ENCODE measurements around the gene CEP135. TPM values are rescaled to one million over a fixed set of nuclear protein-coding genes. Genes with fewer than 3 reads are reported as not detected.

CEP135 gene
- total RNA-seq, 1 experiment from 2014 or later: 13.9 TPM

GRCh38 chr4:56055027-56055977 is 106.6 kb downstream of the CEP135 start:
- Histone ChIP-seq H3K4ac (ENCODE audit: low read depth, low read length) (no peak overlapping the region), H3K56ac (ENCODE audit: insufficient read length, low read depth, low read length) (no peak overlapping the region), H3K23me2 (ENCODE audit: insufficient read length, low read depth, low read length, poor library complexity, severe bottlenecking) (no peaks in the 10 kb centered on the region), H2BK15ac (ENCODE audit: low read depth, low read length) (no peak overlapping the region), H2AFZ (ENCODE audit: low read length) (no peak overlapping the region), H3K23ac (ENCODE audit: insufficient read length, low read depth, low read length) (no peak overlapping the region), H3K27me3 (ENCODE audit: insufficient read depth, low read length) (no peaks in the 10 kb centered on the region), H4K8ac (replicated peaks; ENCODE audit: insufficient read length, low read depth, low read length) (no peak overlapping the region), H3K18ac (ENCODE audit: insufficient read length, low read depth, low read length) (no peak overlapping the region), H3K4me2 (ENCODE audit: insufficient read depth, insufficient read length, low read length) (no peak overlapping the region), H2BK20ac (ENCODE audit: low read depth, low read length, poor library complexity, severe bottlenecking) (no peak overlapping the region), H3K9ac (ENCODE audit: extremely low read depth, insufficient read length, low read length) (no peak overlapping the region), H3K79me2 (ENCODE audit: insufficient read depth, low read length) (no peaks in the 10 kb centered on the region; the same call in 1 of the 2 replicates), H4K5ac (ENCODE audit: insufficient read length, low read depth, low read length) (no peak overlapping the region), H2AK5ac (ENCODE audit: insufficient read length, low read length) (no peak overlapping the region), H4K20me1 (ENCODE audit: control insufficient read depth, insufficient read depth, insufficient read length) (no peaks in the 10 kb centered on the region), H3K4me1 (ENCODE audit: insufficient read depth, low read length) (peaks cover 9% of the 10 kb centered on the region), H3K9me3 (ENCODE audit: control insufficient read depth, low read depth, low read length) (no peaks in the 10 kb centered on the region), H3K14ac (ENCODE audit: insufficient read depth, low read length) (no peak overlapping the region), H2BK5ac (ENCODE audit: insufficient read length, low read length) (no peak overlapping the region), H4K91ac (ENCODE audit: insufficient read length, low read depth, low read length) (no peak overlapping the region), H3T11ph (ENCODE audit: low read length) (no peak overlapping the region), H3K27ac (ENCODE audit: insufficient read length, low read depth, low read length) (no peak overlapping the region), H2BK12ac (ENCODE audit: insufficient read length, low read depth, low read length) (no peak overlapping the region), H3K79me1 (ENCODE audit: insufficient read depth, low read depth, low read length, poor library complexity, severe bottlenecking) (peaks cover 6% of the 10 kb centered on the region), H2BK120ac (ENCODE audit: low read depth, low read length, poor library complexity, severe bottlenecking) (no peak overlapping the region)
- peaks cover 44 to 55% of the 10 kb centered on the region in 2 experiments for H3K4me1 Mint-ChIP-seq
- H3K4me3 Mint-ChIP-seq: no peak overlapping the region
- no peak for DNase-seq
- peaks cover 0 to 10% (median 0%) of the 10 kb centered on the region in 3 experiments; a peak in 4 of 7 replicates for H3K36me3 Mint-ChIP-seq (ENCODE audit: insufficient read depth in 1 of 3, low read depth in 3 of 3)
- TF ChIP-seq, protein P1, sequence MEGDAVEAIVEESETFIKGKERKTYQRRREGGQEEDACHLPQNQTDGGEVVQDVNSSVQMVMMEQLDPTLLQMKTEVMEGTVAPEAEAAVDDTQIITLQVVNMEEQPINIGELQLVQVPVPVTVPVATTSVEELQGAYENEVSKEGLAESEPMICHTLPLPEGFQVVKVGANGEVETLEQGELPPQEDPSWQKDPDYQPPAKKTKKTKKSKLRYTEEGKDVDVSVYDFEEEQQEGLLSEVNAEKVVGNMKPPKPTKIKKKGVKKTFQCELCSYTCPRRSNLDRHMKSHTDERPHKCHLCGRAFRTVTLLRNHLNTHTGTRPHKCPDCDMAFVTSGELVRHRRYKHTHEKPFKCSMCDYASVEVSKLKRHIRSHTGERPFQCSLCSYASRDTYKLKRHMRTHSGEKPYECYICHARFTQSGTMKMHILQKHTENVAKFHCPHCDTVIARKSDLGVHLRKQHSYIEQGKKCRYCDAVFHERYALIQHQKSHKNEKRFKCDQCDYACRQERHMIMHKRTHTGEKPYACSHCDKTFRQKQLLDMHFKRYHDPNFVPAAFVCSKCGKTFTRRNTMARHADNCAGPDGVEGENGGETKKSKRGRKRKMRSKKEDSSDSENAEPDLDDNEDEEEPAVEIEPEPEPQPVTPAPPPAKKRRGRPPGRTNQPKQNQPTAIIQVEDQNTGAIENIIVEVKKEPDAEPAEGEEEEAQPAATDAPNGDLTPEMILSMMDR (conservative IDR thresholded peaks at IDR 0.05): no peak
- no peaks in the 10 kb centered on the region for H3K9me3 Mint-ChIP-seq
- no CpG with 5 or more reads among the region's 8 CpGs for WGBS (ENCODE audit: extremely low coverage, insufficient read length, low lambda C conversion rate)
- no peaks in the 10 kb centered on the region for H3K27me3 Mint-ChIP-seq (ENCODE audit: low read depth)
- H3K27ac Mint-ChIP-seq: peak overlapping the region in 2 of 3 experiments; percentile 89 to 92; a peak in 4 of 7 replicates

Data from H9 (cell line).